HG03108 (cell line): ENCODE data around the gene MVB12B.

Source experiments
- ATAC-seq: cut with Tn5 transposase; IDR thresholded peaks from one replicate; pipeline ENCODE4 v1.9.1; 2021; ENCODE audit warnings: moderate library complexity; ENCODE audit not compliant: unreplicated experiment

Gene MVB12B

GRCh38 chr9:126380447-126380846 is 53.8 kb downstream of the MVB12B start:
- no peak for ATAC-seq

- ATAC-seq: no peak
Observed at GRCh38 chr9:126381195-126381594, 54.6 kb downstream of the MVB12B start.

GRCh38 chr9:126383406-126384046 is 56.9 kb downstream of the MVB12B start:
- no peak for ATAC-seq

GRCh38 chr9:126384926-126385325 is 58.3 kb downstream of the MVB12B start:
- ATAC-seq: no peak

GRCh38 chr9:126386088-126386487 is 59.5 kb downstream of the MVB12B start:
- ATAC-seq: no peak

GRCh38 chr9:126386776-126387175 is 60.1 kb downstream of the MVB12B start:
- ATAC-seq: no peak

- ATAC-seq: no peak
Observed at GRCh38 chr9:126388964-126389708, 62.5 kb downstream of the MVB12B start.

GRCh38 chr9:126389992-126390391 is 63.4 kb downstream of the MVB12B start:
- ATAC-seq: no peak

- ATAC-seq: no peak
Observed at GRCh38 chr9:126390923-126391322, 64.3 kb downstream of the MVB12B start.

- no peak for ATAC-seq
Observed at GRCh38 chr9:126391713-126392661, 65.4 kb downstream of the MVB12B start.

GRCh38 chr9:126392662-126393371 is 66.2 kb downstream of the MVB12B start:
- no peak for ATAC-seq

GRCh38 chr9:126393876-126394275 is 67.2 kb downstream of the MVB12B start:
- no peak for ATAC-seq

GRCh38 chr9:126394802-126395201 is 68.2 kb downstream of the MVB12B start:
- no peak for ATAC-seq

GRCh38 chr9:126395439-126396212 is 69.0 kb downstream of the MVB12B start:
- no peak for ATAC-seq

- ATAC-seq: peak; percentile 85
Observed at GRCh38 chr9:126397056-126397455, 70.4 kb downstream of the MVB12B start.

GRCh38 chr9:126398403-126399058 is 71.9 kb downstream of the MVB12B start:
- no peak for ATAC-seq

- no peak for ATAC-seq
Observed at GRCh38 chr9:126399251-126399650, 72.6 kb downstream of the MVB12B start.

- no peak for ATAC-seq
Observed at GRCh38 chr9:126399789-126400188, 73.2 kb downstream of the MVB12B start.

- no peak for ATAC-seq
Observed at GRCh38 chr9:126400571-126400970, 73.9 kb downstream of the MVB12B start.

- no peak for ATAC-seq
Observed at GRCh38 chr9:126401107-126401506, 74.5 kb downstream of the MVB12B start.
